ENCODE data around the gene ZNF761.
"Not testable (repeated sequence)": the region's sequence is repeated elsewhere in the genome, so short reads cannot be mapped to it uniquely, and the experiment has no call there.

ZNF761 gene

GRCh38 chr19:53394522-53394973 lies 37.2 kb upstream of the ZNF761 start:
- Histone ChIP-seq H3K23ac (ENCODE audit: low read length) (no peak overlapping the region), H3K18ac (ENCODE audit: low read length) (no peak overlapping the region), H3K36me3 (ENCODE audit: control insufficient read depth, insufficient read depth, low read length) (peaks cover 1% of the 10 kb centered on the region), H3K4me3 (ENCODE audit: low read length) (no peak overlapping the region), H3K27ac (ENCODE audit: low read depth, low read length) (peak overlapping the region; percentile 1), H3K79me1 (ENCODE audit: low read length) (peaks cover 1% of the 10 kb centered on the region), H3K4me2 (ENCODE audit: low read length) (peak overlapping the region; percentile 56), H3K27me3 (ENCODE audit: insufficient read depth, low read length, poor library complexity) (no peaks in the 10 kb centered on the region), H3K4me1 (ENCODE audit: control insufficient read depth, low read depth, low read length) (no peaks in the 10 kb centered on the region), H2BK120ac (ENCODE audit: low read depth, low read length) (no peak overlapping the region), H2BK15ac (replicated peaks; ENCODE audit: low read depth) (no peak overlapping the region), H3K9ac (ENCODE audit: low read length) (peak overlapping the region; percentile 70), H4K5ac (ENCODE audit: low read length) (no peak overlapping the region), H2AK5ac (ENCODE audit: low read length) (no peak overlapping the region), H3K79me2 (ENCODE audit: control insufficient read depth, insufficient read depth, low read length) (no peaks in the 10 kb centered on the region), H3K4ac (ENCODE audit: low read depth, low read length) (no peak overlapping the region), H3K56ac (ENCODE audit: low read length) (peak overlapping the region; percentile 88), H4K8ac (ENCODE audit: low read depth, low read length) (no peak overlapping the region), H2BK5ac (ENCODE audit: low read length) (no peak overlapping the region)
- WGBS (ENCODE audit: extremely low coverage, insufficient coverage, low lambda C conversion rate) = no CpG with 5 or more reads among the region's 18 CpGs
- DNase-seq = peak; percentile 92

DNA sequence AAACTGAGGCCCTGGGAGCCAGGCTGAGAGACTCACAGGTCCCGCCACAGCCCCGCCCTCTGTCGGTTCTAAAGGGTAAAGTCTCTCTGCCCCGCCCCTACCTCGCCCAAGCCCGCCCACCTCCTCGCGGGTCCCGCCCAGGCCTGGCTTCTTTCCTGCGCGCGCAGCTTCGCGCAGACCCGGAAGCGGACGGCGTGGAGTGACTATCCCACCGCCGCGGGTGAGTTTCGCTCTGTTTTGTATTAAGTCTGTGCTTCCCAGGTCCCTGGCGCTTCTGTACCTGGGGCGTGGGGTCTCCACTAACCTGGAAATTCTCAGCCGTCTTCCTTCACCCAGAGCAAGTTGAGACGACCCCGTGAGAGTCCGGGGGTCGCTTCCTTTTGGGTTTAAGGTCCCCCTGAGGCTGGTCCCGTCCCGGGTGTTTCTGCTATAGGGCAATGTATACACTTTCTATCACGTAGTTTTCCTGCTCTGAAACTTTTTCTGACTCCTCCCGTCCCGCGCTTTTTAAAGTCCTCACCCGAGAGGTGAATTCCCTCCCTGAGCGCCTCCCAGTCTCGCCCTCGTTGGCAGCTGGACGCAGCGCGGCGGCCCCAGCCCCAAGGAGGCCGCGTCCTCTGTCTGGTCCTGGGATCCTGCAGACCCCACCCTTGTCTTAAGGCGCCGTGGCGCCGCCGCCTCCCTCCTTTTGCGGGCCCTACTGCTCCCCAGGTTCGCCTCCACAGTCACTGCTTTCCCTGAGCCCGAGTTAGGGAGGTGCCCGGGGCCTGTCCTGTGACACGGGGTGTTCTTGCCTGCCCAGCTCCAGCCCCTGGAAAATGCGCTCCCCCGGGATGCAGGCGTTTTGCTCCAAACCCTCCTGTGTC lies 36.6 kb upstream of the ZNF761 start, which contains the start of gene ZNF765:
Gene ZNF765 (plus strand): TSS at position 176 of the 866 bp plus-strand sequence. CDS start 2,867 bp downstream, outside the sequence.
- peak within 1 kb of the TSS; percentile 88 for H3K56ac ChIP-seq (ENCODE audit: low read length)
- no peak within 1 kb of the TSS for H4K5ac ChIP-seq (ENCODE audit: low read length)
- no peaks in the 10 kb centered on the region for H3K4me1 ChIP-seq (ENCODE audit: control insufficient read depth, low read depth, low read length)
- H3K36me3 ChIP-seq (ENCODE audit: control insufficient read depth, insufficient read depth, low read length) = peaks cover 1% of the 10 kb centered on the region
- H2BK15ac ChIP-seq (replicated peaks; ENCODE audit: low read depth) = no peak within 1 kb of the TSS
- H3K27ac ChIP-seq (ENCODE audit: low read depth, low read length) = peak within 1 kb of the TSS; percentile 1
- DNase-seq = peak; percentile 96
- H3K79me1 ChIP-seq (ENCODE audit: low read length) = peaks cover 1% of the 10 kb centered on the region
- no peak within 1 kb of the TSS for H2AK5ac ChIP-seq (ENCODE audit: low read length)
- peak within 1 kb of the TSS; percentile 81 for H3K9ac ChIP-seq (ENCODE audit: low read length)
- WGBS (ENCODE audit: extremely low coverage, insufficient coverage, low lambda C conversion rate) = no CpG with 5 or more reads among the region's 58 CpGs
- no peak within 1 kb of the TSS for H2BK5ac ChIP-seq (ENCODE audit: low read length)
- peak within 1 kb of the TSS; percentile 83 for H3K4me2 ChIP-seq (ENCODE audit: low read length)
- H3K4ac ChIP-seq (ENCODE audit: low read depth, low read length) = no peak within 1 kb of the TSS
- H3K27me3 ChIP-seq (ENCODE audit: insufficient read depth, low read length, poor library complexity) = no peaks in the 10 kb centered on the region
- H3K23ac ChIP-seq (ENCODE audit: low read length) = no peak within 1 kb of the TSS
- peak within 1 kb of the TSS; percentile 63 for H3K18ac ChIP-seq (ENCODE audit: low read length)
- no peaks in the 10 kb centered on the region for H3K79me2 ChIP-seq (ENCODE audit: control insufficient read depth, insufficient read depth, low read length)
- H4K8ac ChIP-seq (ENCODE audit: low read depth, low read length) = no peak within 1 kb of the TSS
- H3K4me3 ChIP-seq (ENCODE audit: low read length) = peak within 1 kb of the TSS; percentile 86
- H2BK120ac ChIP-seq (ENCODE audit: low read depth, low read length) = no peak within 1 kb of the TSS

DNA sequence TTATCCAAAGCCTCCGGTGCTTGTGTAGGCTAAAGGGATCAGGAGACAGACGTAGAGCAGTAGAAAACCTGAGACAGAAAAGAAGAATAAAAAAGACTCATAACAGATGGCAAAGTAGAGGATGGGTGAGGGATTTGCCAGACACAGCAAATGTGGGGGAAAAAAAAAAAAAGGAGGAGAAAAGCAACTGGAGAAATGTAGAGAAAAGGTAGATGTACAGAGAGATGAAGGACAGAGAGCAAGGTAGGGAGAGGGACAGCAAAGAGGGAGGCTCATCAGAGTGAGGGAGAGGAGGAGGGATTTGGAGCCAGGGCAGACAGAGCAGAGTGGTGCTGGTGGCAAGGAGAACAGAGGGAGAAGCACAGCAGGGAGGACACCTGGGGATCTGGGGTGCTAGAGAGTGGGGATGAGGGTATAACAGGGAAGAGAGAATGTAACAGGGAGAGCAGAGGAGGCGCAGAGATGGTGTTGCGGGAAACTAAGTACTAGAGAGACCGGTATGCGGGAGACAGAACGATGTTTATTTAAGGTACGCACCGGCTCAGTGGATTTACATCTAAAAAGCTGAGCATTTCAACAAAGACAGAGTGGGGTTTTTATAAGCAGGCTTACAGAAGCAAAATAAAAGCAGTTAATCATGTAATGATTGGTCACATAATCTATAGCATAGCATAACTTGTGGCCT lies 35.8 kb upstream of the ZNF761 start:
- H3K27me3 ChIP-seq (ENCODE audit: insufficient read depth, low read length, poor library complexity); H2BK15ac ChIP-seq (replicated peaks; ENCODE audit: low read depth); H2AK5ac ChIP-seq (ENCODE audit: low read length); H3K4ac ChIP-seq (ENCODE audit: low read depth, low read length); H3K4me1 ChIP-seq (ENCODE audit: control insufficient read depth, low read depth, low read length); H3K79me1 ChIP-seq (ENCODE audit: low read length); H4K5ac ChIP-seq (ENCODE audit: low read length); H3K27ac ChIP-seq (ENCODE audit: low read depth, low read length); H2BK5ac ChIP-seq (ENCODE audit: low read length); H4K8ac ChIP-seq (ENCODE audit: low read depth, low read length); H2BK120ac ChIP-seq (ENCODE audit: low read depth, low read length); H3K23ac ChIP-seq (ENCODE audit: low read length); H3K18ac ChIP-seq (ENCODE audit: low read length); H3K36me3 ChIP-seq (ENCODE audit: control insufficient read depth, insufficient read depth, low read length); H3K79me2 ChIP-seq (ENCODE audit: control insufficient read depth, insufficient read depth, low read length); DNase-seq: not testable (repeated sequence)
- Histone ChIP-seq H3K56ac (ENCODE audit: low read length) (peak overlapping the region; percentile 86), H3K9ac (ENCODE audit: low read length) (peak overlapping the region; percentile 81), H3K4me3 (ENCODE audit: low read length) (peak overlapping the region; percentile 86), H3K4me2 (ENCODE audit: low read length) (peak overlapping the region; percentile 83)
- no CpG with 5 or more reads among the region's 9 CpGs for WGBS (ENCODE audit: extremely low coverage, insufficient coverage, low lambda C conversion rate)

- Histone ChIP-seq H3K4me2 (ENCODE audit: low read length) (no peak overlapping the region), H3K4me1 (ENCODE audit: control insufficient read depth, low read depth, low read length) (no peaks in the 10 kb centered on the region), H3K23ac (ENCODE audit: low read length) (no peak overlapping the region), H2BK15ac (replicated peaks; ENCODE audit: low read depth) (no peak overlapping the region), H3K36me3 (ENCODE audit: control insufficient read depth, insufficient read depth, low read length) (peaks cover 1% of the 10 kb centered on the region), H4K5ac (ENCODE audit: low read length) (no peak overlapping the region), H3K79me1 (ENCODE audit: low read length) (peaks cover 1% of the 10 kb centered on the region), H2AK5ac (ENCODE audit: low read length) (no peak overlapping the region), H3K79me2 (ENCODE audit: control insufficient read depth, insufficient read depth, low read length) (no peaks in the 10 kb centered on the region), H3K4me3 (ENCODE audit: low read length) (no peak overlapping the region), H2BK5ac (ENCODE audit: low read length) (no peak overlapping the region), H3K56ac (ENCODE audit: low read length) (no peak overlapping the region), H3K4ac (ENCODE audit: low read depth, low read length) (no peak overlapping the region), H2BK120ac (ENCODE audit: low read depth, low read length) (no peak overlapping the region), H3K27me3 (ENCODE audit: insufficient read depth, low read length, poor library complexity) (no peaks in the 10 kb centered on the region), H3K9ac (ENCODE audit: low read length) (no peak overlapping the region), H4K8ac (ENCODE audit: low read depth, low read length) (no peak overlapping the region), H3K27ac (ENCODE audit: low read depth, low read length) (no peak overlapping the region), H3K18ac (ENCODE audit: low read length) (no peak overlapping the region)
- WGBS (ENCODE audit: extremely low coverage, insufficient coverage, low lambda C conversion rate) = no CpG with 5 or more reads among the region's 1 CpG
- DNase-seq = no peak
Observed at GRCh38 chr19:53396525-53396868, 35.3 kb upstream of the ZNF761 start.

- not testable (repeated sequence) for H3K18ac ChIP-seq (ENCODE audit: low read length); H2BK5ac ChIP-seq (ENCODE audit: low read length); H4K5ac ChIP-seq (ENCODE audit: low read length); H3K36me3 ChIP-seq (ENCODE audit: control insufficient read depth, insufficient read depth, low read length); H3K4me2 ChIP-seq (ENCODE audit: low read length); H2AK5ac ChIP-seq (ENCODE audit: low read length); H2BK120ac ChIP-seq (ENCODE audit: low read depth, low read length); H2BK15ac ChIP-seq (replicated peaks; ENCODE audit: low read depth); H3K79me1 ChIP-seq (ENCODE audit: low read length); H3K4ac ChIP-seq (ENCODE audit: low read depth, low read length); DNase-seq; H3K27me3 ChIP-seq (ENCODE audit: insufficient read depth, low read length, poor library complexity); H3K27ac ChIP-seq (ENCODE audit: low read depth, low read length); H3K4me1 ChIP-seq (ENCODE audit: control insufficient read depth, low read depth, low read length); H4K8ac ChIP-seq (ENCODE audit: low read depth, low read length); H3K79me2 ChIP-seq (ENCODE audit: control insufficient read depth, insufficient read depth, low read length); H3K4me3 ChIP-seq (ENCODE audit: low read length); H3K9ac ChIP-seq (ENCODE audit: low read length); H3K23ac ChIP-seq (ENCODE audit: low read length); H3K56ac ChIP-seq (ENCODE audit: low read length)
- no CpG with 5 or more reads among the region's 1 CpG for WGBS (ENCODE audit: extremely low coverage, insufficient coverage, low lambda C conversion rate)
Observed at GRCh38 chr19:53397918-53398317, 33.9 kb upstream of the ZNF761 start.

Measured in mesendoderm (in vitro differentiated cells).